HepG2 (cell line): ENCODE data around the gene TMEM186. TPM values are rescaled to one million over a fixed set of nuclear protein-coding genes. Genes with fewer than 3 reads are reported as not detected.
A peak's percentile ranks its signal among the peaks of the same experiment; 100 is the strongest.

Experiments
- ATF5 ChIP-seq: sonication (generic); formaldehyde crosslinking; IDR thresholded peaks from 2 replicates; pipeline ENCODE4 v1.4.0; 2020; ENCODE audit warnings: mild to moderate bottlenecking, low read depth, missing genetic modification reagents
- CTCF ChIP-seq: sonication (generic); formaldehyde crosslinking; IDR thresholded peaks from 2 replicates; pipeline ENCODE4 v1.5.0; 2020; ENCODE audit warnings: mild to moderate bottlenecking, missing genetic modification reagents, moderate library complexity
- HDAC1 ChIP-seq: sonication (generic); formaldehyde crosslinking; IDR thresholded peaks from 2 replicates; pipeline ENCODE4 v1.5.1; 2020; ENCODE audit warnings: mild to moderate bottlenecking, missing genetic modification reagents
- HOXD1 ChIP-seq: sonication (generic); formaldehyde crosslinking; IDR thresholded peaks from 2 replicates; pipeline ENCODE4 v1.5.0; 2020; ENCODE audit warnings: missing genetic modification reagents
- ISL2 ChIP-seq: sonication (generic); formaldehyde crosslinking; IDR thresholded peaks from 2 replicates; pipeline ENCODE4 v1.5.0; 2020; ENCODE audit warnings: missing genetic modification reagents
- PAF1 ChIP-seq: IDR thresholded peaks from 2 replicates; pipeline ENCODE4 v1.6.1; 2016; ENCODE audit warnings: missing genetic modification reagents, missing compliant biosample characterization
- TCF12 ChIP-seq, 2 experiments: fragments of 450-650 bp in 1 of 2; sonication (generic) in 1 of 2; formaldehyde crosslinking in 1 of 2; IDR thresholded peaks; 2 replicates each; pipeline versions ENCODE4 v1.6.1 to v1.8.0; 2017 to 2022; ENCODE audit warnings: antibody characterized with exemption in 1 of 2, mild to moderate bottlenecking in 1 of 2, missing genetic modification reagents in 1 of 2, moderate library complexity in 1 of 2
- ZNF12 ChIP-seq: sonication (generic); formaldehyde crosslinking; IDR thresholded peaks from 2 replicates; pipeline ENCODE4 v1.5.0; 2020; ENCODE audit warnings: missing genetic modification reagents
- ZNF256 ChIP-seq: sonication (generic); formaldehyde crosslinking; conservative IDR thresholded peaks from 2 replicates; pipeline ENCODE4 v1.4.0; 2020; ENCODE audit warnings: missing genetic modification reagents
- ZNF282 ChIP-seq: fragments of 450-650 bp; IDR thresholded peaks from 2 replicates; pipeline ENCODE4 v1.6.1; 2018; ENCODE audit not compliant: partially characterized antibody
- ZNF446 ChIP-seq: sonication (generic); formaldehyde crosslinking; IDR thresholded peaks from 2 replicates; pipeline ENCODE4 v1.5.0; 2020; ENCODE audit warnings: mild to moderate bottlenecking, missing genetic modification reagents
- ZNF468 ChIP-seq: sonication (generic); formaldehyde crosslinking; IDR thresholded peaks from 2 replicates; pipeline ENCODE4 v1.8.0; 2022; ENCODE audit warnings: mild to moderate bottlenecking, moderate library complexity, missing genetic modification reagents
- ZSCAN30 ChIP-seq: sonication (generic); formaldehyde crosslinking; IDR thresholded peaks from 2 replicates; pipeline ENCODE4 v1.5.0; 2020; ENCODE audit warnings: mild to moderate bottlenecking, missing genetic modification reagents
- polyA plus RNA-seq, 8 experiments: library from polyadenylated mRNA; depleted of rRNA in 3 of 8; stranded (reverse) in 7 of 8; unstranded in 1 of 8; fragments of >200 nt; fragmentation: Illumina TruSeq in 4 of 8; extraction: Trizol in 4 of 8; gene quantifications; 2 replicates each; pipeline versions ENCODE4 v1.2.1 to v1.2.3, GENCODE V29; 2011 to 2016; ENCODE audit warnings: low read depth in 4 of 8, missing spikeins in 1 of 8, mixed read lengths in 1 of 8; ENCODE audit not compliant: insufficient read depth in 1 of 8
- total RNA-seq, 5 experiments: library from RNA; depleted of rRNA; stranded (reverse); fragments of >200 nt; fragmentation: Illumina TruSeq; extraction: Trizol; gene quantifications; 2 replicates each; pipeline ENCODE4 v1.2.3, GENCODE V29; 2016; ENCODE audit warnings: low read depth in 1 of 5
- TF ChIP-seq, protein P1 (sequence below): sonication (generic); formaldehyde crosslinking; conservative IDR thresholded peaks from 2 replicates; pipeline ENCODE4 v1.4.0; 2020; ENCODE audit warnings: mild to moderate bottlenecking, missing genetic modification reagents, moderate library complexity
- TF ChIP-seq, protein P2 (sequence below): sonication (generic); formaldehyde crosslinking; IDR thresholded peaks from 2 replicates; pipeline ENCODE4 v1.4.0; 2020; ENCODE audit warnings: missing genetic modification reagents
- TF ChIP-seq, protein P3 (sequence below): sonication (generic); formaldehyde crosslinking; IDR thresholded peaks from 2 replicates; pipeline ENCODE4 v1.4.0; 2020; ENCODE audit warnings: mild to moderate bottlenecking, missing genetic modification reagents
- TF ChIP-seq, protein P4 (sequence below): sonication (generic); formaldehyde crosslinking; IDR thresholded peaks from 2 replicates; pipeline ENCODE4 v1.9.0; 2021; ENCODE audit warnings: missing genetic modification reagents, mild to moderate bottlenecking, borderline replicate concordance

Gene TMEM186
- total and polyA plus RNA-seq, 2 of the 13 experiments (the other 11 are each of a cell fraction or from before 2014, with no cell fraction given) = 16.2 to 19.3 TPM

GRCh38 chr16:8797364-8798173 lies at the start of gene TMEM186, which contains the start of gene PMM2 (continued):
- TF ChIP-seq PAF1 (CRISPR knock-in tag) (no peak), TCF12 (IDR thresholded peaks at IDR 0.05) (no peak), TCF12 (CRISPR knock-in tag; IDR thresholded peaks at IDR 0.05) (peak; percentile 94), CTCF (CRISPR knock-in tag) (no peak; the same call in none of the 2 replicates), ZNF256 (CRISPR knock-in tag) (peak; percentile 95; the same call in 1 of the 2 replicates), ZNF282 (no peak), ZSCAN30 (CRISPR knock-in tag) (peak; percentile 96), HOXD1 (CRISPR knock-in tag) (peak; percentile 98), HDAC1 (CRISPR knock-in tag) (peak; percentile 100), ATF5 (CRISPR knock-in tag) (0 out of 2 replicates have a peak, but pooled peaks have one; percentile 79), ISL2 (peak; percentile 91), ZNF468 (CRISPR knock-in tag) (no peak), ZNF446 (CRISPR knock-in tag) (peak; percentile 95), ZNF12 (CRISPR knock-in tag) (peak; percentile 79)
- TF ChIP-seq, protein P1, sequence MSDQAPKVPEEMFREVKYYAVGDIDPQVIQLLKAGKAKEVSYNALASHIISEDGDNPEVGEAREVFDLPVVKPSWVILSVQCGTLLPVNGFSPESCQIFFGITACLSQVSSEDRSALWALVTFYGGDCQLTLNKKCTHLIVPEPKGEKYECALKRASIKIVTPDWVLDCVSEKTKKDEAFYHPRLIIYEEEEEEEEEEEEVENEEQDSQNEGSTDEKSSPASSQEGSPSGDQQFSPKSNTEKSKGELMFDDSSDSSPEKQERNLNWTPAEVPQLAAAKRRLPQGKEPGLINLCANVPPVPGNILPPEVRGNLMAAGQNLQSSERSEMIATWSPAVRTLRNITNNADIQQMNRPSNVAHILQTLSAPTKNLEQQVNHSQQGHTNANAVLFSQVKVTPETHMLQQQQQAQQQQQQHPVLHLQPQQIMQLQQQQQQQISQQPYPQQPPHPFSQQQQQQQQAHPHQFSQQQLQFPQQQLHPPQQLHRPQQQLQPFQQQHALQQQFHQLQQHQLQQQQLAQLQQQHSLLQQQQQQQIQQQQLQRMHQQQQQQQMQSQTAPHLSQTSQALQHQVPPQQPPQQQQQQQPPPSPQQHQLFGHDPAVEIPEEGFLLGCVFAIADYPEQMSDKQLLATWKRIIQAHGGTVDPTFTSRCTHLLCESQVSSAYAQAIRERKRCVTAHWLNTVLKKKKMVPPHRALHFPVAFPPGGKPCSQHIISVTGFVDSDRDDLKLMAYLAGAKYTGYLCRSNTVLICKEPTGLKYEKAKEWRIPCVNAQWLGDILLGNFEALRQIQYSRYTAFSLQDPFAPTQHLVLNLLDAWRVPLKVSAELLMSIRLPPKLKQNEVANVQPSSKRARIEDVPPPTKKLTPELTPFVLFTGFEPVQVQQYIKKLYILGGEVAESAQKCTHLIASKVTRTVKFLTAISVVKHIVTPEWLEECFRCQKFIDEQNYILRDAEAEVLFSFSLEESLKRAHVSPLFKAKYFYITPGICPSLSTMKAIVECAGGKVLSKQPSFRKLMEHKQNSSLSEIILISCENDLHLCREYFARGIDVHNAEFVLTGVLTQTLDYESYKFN = peak; percentile 78
- TF ChIP-seq, protein P2, sequence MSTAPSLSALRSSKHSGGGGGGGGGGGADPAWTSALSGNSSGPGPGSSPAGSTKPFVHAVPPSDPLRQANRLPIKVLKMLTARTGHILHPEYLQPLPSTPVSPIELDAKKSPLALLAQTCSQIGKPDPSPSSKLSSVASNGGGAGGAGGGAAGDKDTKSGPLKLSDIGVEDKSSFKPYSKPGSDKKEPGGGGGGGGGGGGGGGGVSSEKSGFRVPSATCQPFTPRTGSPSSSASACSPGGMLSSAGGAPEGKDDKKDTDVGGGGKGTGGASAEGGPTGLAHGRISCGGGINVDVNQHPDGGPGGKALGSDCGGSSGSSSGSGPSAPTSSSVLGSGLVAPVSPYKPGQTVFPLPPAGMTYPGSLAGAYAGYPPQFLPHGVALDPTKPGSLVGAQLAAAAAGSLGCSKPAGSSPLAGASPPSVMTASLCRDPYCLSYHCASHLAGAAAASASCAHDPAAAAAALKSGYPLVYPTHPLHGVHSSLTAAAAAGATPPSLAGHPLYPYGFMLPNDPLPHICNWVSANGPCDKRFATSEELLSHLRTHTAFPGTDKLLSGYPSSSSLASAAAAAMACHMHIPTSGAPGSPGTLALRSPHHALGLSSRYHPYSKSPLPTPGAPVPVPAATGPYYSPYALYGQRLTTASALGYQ (CRISPR knock-in tag) = peak; percentile 95
- TF ChIP-seq, protein P3, sequence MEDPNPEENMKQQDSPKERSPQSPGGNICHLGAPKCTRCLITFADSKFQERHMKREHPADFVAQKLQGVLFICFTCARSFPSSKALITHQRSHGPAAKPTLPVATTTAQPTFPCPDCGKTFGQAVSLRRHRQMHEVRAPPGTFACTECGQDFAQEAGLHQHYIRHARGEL (CRISPR knock-in tag) = peak; percentile 95
- TF ChIP-seq, protein P4, sequence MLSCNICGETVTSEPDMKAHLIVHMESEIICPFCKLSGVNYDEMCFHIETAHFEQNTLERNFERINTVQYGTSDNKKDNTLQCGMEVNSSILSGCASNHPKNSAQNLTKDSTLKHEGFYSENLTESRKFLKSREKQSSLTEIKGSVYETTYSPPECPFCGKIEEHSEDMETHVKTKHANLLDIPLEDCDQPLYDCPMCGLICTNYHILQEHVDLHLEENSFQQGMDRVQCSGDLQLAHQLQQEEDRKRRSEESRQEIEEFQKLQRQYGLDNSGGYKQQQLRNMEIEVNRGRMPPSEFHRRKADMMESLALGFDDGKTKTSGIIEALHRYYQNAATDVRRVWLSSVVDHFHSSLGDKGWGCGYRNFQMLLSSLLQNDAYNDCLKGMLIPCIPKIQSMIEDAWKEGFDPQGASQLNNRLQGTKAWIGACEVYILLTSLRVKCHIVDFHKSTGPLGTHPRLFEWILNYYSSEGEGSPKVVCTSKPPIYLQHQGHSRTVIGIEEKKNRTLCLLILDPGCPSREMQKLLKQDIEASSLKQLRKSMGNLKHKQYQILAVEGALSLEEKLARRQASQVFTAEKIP (CRISPR knock-in tag) = no peak
